ENCODE results near the gene KBTBD2. TPM values are rescaled to one million over a fixed set of nuclear protein-coding genes. Genes with fewer than 3 reads are reported as not detected.
A peak's percentile ranks its signal among the peaks of the same experiment; 100 is the strongest.

Gene KBTBD2
- total RNA-seq, 4 donors from 2014 or later, result 22.2 to 43.7 (median 28.4) TPM

DNA sequence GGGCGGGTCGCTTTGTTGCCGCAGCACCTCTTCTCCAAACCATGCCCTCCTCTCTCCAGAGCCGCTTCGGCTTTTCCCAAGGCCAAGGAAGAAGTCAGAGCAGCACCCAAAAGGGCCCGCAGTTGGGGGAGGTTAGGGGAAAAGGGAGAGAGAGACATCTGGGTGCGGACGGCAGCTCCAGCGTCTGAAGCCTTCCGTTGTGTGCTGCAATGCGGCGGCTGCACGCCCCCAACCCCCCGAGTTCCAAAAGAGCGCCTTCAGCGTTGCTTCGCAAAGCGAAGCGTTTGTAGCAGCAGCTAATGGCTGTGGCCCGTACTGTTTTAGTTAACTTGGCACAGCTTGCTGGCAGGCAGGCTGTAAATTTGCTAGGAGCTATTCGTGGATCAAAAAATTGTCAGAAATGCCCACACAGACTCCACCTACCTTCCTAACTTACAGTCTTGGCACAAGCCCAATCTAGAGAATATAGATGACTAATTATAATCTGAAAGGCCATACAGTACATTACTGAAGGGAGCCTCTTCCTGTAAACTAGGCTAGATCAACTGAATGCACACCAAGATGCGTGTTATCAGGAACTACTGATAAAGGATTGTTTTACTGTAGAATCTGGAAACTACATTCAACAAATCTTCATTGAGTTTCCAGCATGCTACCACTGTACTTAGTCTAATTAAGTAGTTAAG is 1.1 kb upstream of the KBTBD2 start:
- H3K4me3 ChIP-seq, result peak overlapping the region; percentile 91 to 99 (median 98)
- no peaks in the 10 kb centered on the region for H3K36me3 ChIP-seq
- peak; percentile 36 to 70 (median 67) for DNase-seq
- no peaks in the 10 kb centered on the region for H3K9me3 ChIP-seq
- H3K4me1 ChIP-seq, result peaks cover 0 to 40% (median 4%) of the 10 kb centered on the region in 4 donors
- TF ChIP-seq, protein P1, sequence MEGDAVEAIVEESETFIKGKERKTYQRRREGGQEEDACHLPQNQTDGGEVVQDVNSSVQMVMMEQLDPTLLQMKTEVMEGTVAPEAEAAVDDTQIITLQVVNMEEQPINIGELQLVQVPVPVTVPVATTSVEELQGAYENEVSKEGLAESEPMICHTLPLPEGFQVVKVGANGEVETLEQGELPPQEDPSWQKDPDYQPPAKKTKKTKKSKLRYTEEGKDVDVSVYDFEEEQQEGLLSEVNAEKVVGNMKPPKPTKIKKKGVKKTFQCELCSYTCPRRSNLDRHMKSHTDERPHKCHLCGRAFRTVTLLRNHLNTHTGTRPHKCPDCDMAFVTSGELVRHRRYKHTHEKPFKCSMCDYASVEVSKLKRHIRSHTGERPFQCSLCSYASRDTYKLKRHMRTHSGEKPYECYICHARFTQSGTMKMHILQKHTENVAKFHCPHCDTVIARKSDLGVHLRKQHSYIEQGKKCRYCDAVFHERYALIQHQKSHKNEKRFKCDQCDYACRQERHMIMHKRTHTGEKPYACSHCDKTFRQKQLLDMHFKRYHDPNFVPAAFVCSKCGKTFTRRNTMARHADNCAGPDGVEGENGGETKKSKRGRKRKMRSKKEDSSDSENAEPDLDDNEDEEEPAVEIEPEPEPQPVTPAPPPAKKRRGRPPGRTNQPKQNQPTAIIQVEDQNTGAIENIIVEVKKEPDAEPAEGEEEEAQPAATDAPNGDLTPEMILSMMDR (IDR thresholded peaks at IDR 0.05), result no peak
- TF ChIP-seq POLR2A (IDR thresholded peaks at IDR 0.05), result no peak
- H3K27ac ChIP-seq, result peak overlapping the region; percentile 99 to 100 (median 100)
- no peaks in the 10 kb centered on the region for H3K27me3 ChIP-seq

DNA sequence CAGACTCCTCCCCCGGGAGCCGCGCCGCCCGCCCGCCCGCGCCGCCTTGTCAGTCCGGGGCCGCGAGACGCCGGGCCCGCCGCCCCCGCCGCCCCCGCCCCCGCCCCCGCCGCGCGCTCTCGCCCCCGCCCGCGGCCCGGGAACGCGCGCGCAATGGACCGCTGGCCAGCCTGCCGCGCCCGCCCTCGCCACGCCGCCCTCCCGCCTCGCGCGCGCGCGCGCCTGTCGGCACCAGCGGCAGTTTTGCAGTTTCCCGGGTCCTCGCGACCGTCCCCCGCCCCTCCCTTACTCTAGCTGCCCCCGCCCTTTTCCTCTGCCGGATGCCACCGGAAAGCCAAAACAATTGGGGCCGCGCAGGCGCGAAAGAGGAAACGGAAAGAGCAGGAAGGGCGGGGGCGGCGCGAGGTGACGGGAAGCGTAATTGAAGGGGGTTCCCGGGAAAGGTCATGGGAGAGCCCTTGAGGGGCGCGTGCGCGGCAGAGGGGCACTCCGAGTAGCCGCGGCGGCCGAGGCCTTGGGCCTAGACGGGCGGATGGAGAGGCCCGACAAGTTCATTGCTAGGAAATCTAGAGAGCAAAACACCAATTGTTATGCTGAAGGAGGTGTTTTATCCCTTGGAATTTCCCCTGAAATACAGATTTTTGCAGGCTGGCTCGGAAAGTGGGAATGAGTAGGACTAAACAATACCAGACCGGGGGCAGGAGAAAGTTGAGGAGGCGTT is 400 bp upstream of the KBTBD2 start:
- DNase-seq, result peak; percentile 94 to 98 (median 95)
- Histone ChIP-seq H3K27me3 (no peaks in the 10 kb centered on the region), H3K36me3 (no peaks in the 10 kb centered on the region), H3K27ac (peak overlapping the region; percentile 99 to 100 (median 100)), H3K4me1 (peaks cover 0 to 46% (median 4%) of the 10 kb centered on the region in 4 donors), H3K4me3 (peak overlapping the region; percentile 91 to 99 (median 98)), H3K9me3 (no peaks in the 10 kb centered on the region)
- TF ChIP-seq POLR2A (IDR thresholded peaks at IDR 0.05), result peak; percentile 43 to 68
- TF ChIP-seq, protein P1 (IDR thresholded peaks at IDR 0.05), result no peak

DNA sequence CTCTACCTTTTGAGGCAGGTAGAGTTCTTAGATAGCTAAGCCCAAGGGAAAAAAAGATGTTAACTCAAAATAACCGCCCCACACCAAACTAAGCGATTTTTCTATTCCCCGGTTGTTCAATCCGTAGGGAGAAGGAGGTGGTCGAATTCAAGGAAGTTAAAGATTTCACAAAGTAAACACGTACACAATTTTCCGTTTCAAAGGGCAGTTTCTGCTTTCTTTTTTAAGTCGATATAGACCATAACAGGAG is 842 bp downstream of the KBTBD2 start:
- DNase-seq, result no peak
- H3K27me3 ChIP-seq, result no peaks in the 10 kb centered on the region
- TF ChIP-seq POLR2A (IDR thresholded peaks at IDR 0.05), result no peak
- TF ChIP-seq, protein P1 (IDR thresholded peaks at IDR 0.05), result peak in 1 of 6 experiments; percentile 5
- no peaks in the 10 kb centered on the region for H3K36me3 ChIP-seq
- peaks cover 0 to 46% (median 4%) of the 10 kb centered on the region in 4 donors for H3K4me1 ChIP-seq
- H3K9me3 ChIP-seq, result no peaks in the 10 kb centered on the region
- peak overlapping the region; percentile 99 to 100 (median 100) for H3K27ac ChIP-seq
- H3K4me3 ChIP-seq, result peak overlapping the region; percentile 91 to 99 (median 98)

DNA sequence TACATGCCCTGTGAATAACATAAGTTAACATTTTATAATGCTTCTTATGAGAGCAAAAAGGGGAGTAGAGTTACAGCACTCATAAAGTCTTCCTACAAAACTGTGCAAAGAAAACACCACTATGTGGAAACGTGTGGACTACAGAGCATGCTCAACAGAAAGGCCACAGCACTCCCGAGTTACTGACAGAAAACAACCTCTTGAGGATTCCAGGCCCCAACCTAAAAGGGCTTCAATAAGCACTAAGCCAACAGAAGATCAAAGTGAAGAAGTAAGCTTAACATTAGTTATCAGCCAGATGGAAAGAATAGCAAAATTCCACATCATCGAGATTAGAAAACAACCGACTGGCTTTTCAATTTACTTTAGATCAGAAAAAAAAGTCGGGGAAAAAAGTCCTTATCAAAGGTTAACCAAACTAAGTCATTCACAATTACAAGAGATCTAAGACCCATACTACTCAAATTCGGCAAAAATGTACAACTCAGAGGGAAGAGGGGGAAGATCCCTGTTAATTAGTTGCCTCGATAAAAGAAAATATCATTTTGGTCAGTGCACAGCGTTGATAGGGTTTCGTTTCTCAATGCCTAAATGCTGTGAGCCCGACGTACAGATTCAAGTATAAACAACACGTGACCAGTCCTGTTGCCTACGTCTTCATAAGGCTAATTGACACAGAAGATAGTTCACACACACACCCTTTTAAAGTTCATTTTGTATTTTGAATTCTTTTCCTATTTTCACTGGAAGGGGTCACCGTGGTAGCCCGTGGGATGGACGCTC is 1.4 kb downstream of the KBTBD2 start:
- H3K4me3 ChIP-seq, result peak overlapping the region; percentile 91 to 99 (median 98)
- H3K4me1 ChIP-seq, result peaks cover 0 to 49% (median 4%) of the 10 kb centered on the region in 4 donors
- TF ChIP-seq, protein P1 (IDR thresholded peaks at IDR 0.05), result no peak
- TF ChIP-seq POLR2A (IDR thresholded peaks at IDR 0.05), result peak in 1 of 2 donors; percentile 59

DNA sequence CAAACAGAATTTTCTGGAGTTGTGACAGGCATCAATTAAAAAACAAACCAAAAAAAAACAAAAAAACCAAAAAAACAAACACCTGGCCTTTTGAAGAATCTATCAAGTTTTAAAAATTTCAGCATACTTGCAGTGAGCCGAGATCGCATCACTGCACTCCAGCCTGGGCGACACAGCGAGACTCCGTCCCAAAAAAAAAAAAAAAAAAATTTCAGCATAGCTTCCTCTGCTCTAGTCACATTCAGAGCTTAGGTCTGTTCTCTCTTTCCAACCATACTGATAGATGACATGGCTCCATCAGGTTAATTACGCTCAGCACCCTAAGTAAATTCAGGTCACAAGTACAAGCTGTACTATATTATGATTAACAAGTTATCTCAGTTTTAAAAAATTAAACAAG is 3.1 kb downstream of the KBTBD2 start:
- Histone ChIP-seq H3K4me3 (no peak overlapping the region), H3K4me1 (peaks cover 0 to 42% (median 4%) of the 10 kb centered on the region in 4 donors)

More for the DNA sequence above, 1.4 kb downstream of the KBTBD2 start:
- H3K9me3 ChIP-seq, result no peaks in the 10 kb centered on the region
- no peaks in the 10 kb centered on the region for H3K27me3 ChIP-seq
- H3K27ac ChIP-seq, result peak overlapping the region; percentile 99 to 100 (median 100)
- no peaks in the 10 kb centered on the region for H3K36me3 ChIP-seq
- DNase-seq, result peak in 2 of 3 donors; percentile 65 to 74

More for the DNA sequence above, 3.1 kb downstream of the KBTBD2 start:
- no peaks in the 10 kb centered on the region for H3K36me3 ChIP-seq
- H3K9me3 ChIP-seq, result no peaks in the 10 kb centered on the region
- no peak for TF ChIP-seq POLR2A (IDR thresholded peaks at IDR 0.05)
- TF ChIP-seq, protein P1 (IDR thresholded peaks at IDR 0.05), result no peak
- H3K27me3 ChIP-seq, result no peaks in the 10 kb centered on the region
- no peak overlapping the region for H3K27ac ChIP-seq
- no peak for DNase-seq
